Glomerular visceral epithelial cell (primary cell): ENCODE measurements around the gene ZNF597.

Experiments
- DNase-seq: peaks from one replicate; pipeline ENCODE4 v3.0.0-alpha.2; 2016; ENCODE audit errors: extremely low spot score

ZNF597 gene

GRCh38 chr16:3443108-3444031 is at the start of gene ZNF597, which contains the start of gene NAA60:
Gene ZNF597, minus strand, starts transcription at chr16:3443504. Its CDS starts 351 bp downstream, at chr16:3443153.
Gene NAA60, plus strand, starts transcription at chr16:3443680. Its CDS starts 32,548 bp downstream, at chr16:3476228.
- peak; percentile 84 for DNase-seq

- no peak for DNase-seq
Measured at GRCh38 chr16:3492356-3492755, 49.1 kb upstream of the ZNF597 start.

GRCh38 chr16:3490911-3491629 is 47.8 kb upstream of the ZNF597 start:
- no peak for DNase-seq

- no peak for DNase-seq
Measured at GRCh38 chr16:3488801-3489200, 45.5 kb upstream of the ZNF597 start.

GRCh38 chr16:3487521-3488410 is 44.5 kb upstream of the ZNF597 start:
- no peak for DNase-seq

- DNase-seq: no peak
Measured at GRCh38 chr16:3486506-3487215, 43.4 kb upstream of the ZNF597 start.

- no peak for DNase-seq
Measured at GRCh38 chr16:3485821-3486505, 42.7 kb upstream of the ZNF597 start.

- no peak for DNase-seq
Measured at GRCh38 chr16:3485097-3485745, 41.9 kb upstream of the ZNF597 start.

GRCh38 chr16:3484318-3485096 is 41.2 kb upstream of the ZNF597 start:
- no peak for DNase-seq

GRCh38 chr16:3482659-3483241 is 39.4 kb upstream of the ZNF597 start:
- DNase-seq: no peak

GRCh38 chr16:3481696-3482658 is 38.7 kb upstream of the ZNF597 start:
- no peak for DNase-seq

- DNase-seq: peak; percentile 8
Measured at GRCh38 chr16:3480901-3481695, 37.8 kb upstream of the ZNF597 start.

GRCh38 chr16:3479654-3480216 is 36.4 kb upstream of the ZNF597 start:
- no peak for DNase-seq

GRCh38 chr16:3478242-3478925 is 35.1 kb upstream of the ZNF597 start:
- DNase-seq: no peak

- DNase-seq: no peak
Measured at GRCh38 chr16:3476409-3476808, 33.1 kb upstream of the ZNF597 start.
